EL (cell line): ENCODE measurements around the gene OTX2.

Experiments
- DNase-seq: peaks from one replicate; pipeline ENCODE4 v3.0.0-alpha.2; 2016

OTX2 gene

GRCh38 chr14:56810147-56810719 is at the start of gene OTX2:
TSS of gene OTX2 (minus strand) at chr14:56810479. CDS start at chr14:56805456, 5,023 bp downstream.
- DNase-seq = no peak

- DNase-seq = no peak
Measured at GRCh38 chr14:56858422-56858821, 48.1 kb upstream of the OTX2 start.

GRCh38 chr14:56857216-56857615 is 46.9 kb upstream of the OTX2 start:
- no peak for DNase-seq

- DNase-seq = no peak
Measured at GRCh38 chr14:56855891-56856461, 45.7 kb upstream of the OTX2 start.

GRCh38 chr14:56854325-56854724 is 44.0 kb upstream of the OTX2 start:
- no peak for DNase-seq

- no peak for DNase-seq
Measured at GRCh38 chr14:56846970-56847930, 37.0 kb upstream of the OTX2 start.

- DNase-seq = no peak
Measured at GRCh38 chr14:56844406-56845002, 34.2 kb upstream of the OTX2 start.

- no peak for DNase-seq
Measured at GRCh38 chr14:56841611-56842010, 31.3 kb upstream of the OTX2 start.

GRCh38 chr14:56840221-56840620 is 29.9 kb upstream of the OTX2 start:
- no peak for DNase-seq

GRCh38 chr14:56829151-56829550 is 18.9 kb upstream of the OTX2 start:
- no peak for DNase-seq

- DNase-seq = no peak
Measured at GRCh38 chr14:56826214-56826613, 15.9 kb upstream of the OTX2 start.

GRCh38 chr14:56821805-56822610 is 11.7 kb upstream of the OTX2 start:
- DNase-seq = no peak

- DNase-seq = no peak
Measured at GRCh38 chr14:56821177-56821576, 10.9 kb upstream of the OTX2 start.

- DNase-seq = no peak
Measured at GRCh38 chr14:56817396-56817921, 7.2 kb upstream of the OTX2 start.

- DNase-seq = no peak
Measured at GRCh38 chr14:56816574-56817391, 6.5 kb upstream of the OTX2 start.

GRCh38 chr14:56815745-56816144 is 5.5 kb upstream of the OTX2 start:
- no peak for DNase-seq

- DNase-seq = no peak
Measured at GRCh38 chr14:56814969-56815700, 4.9 kb upstream of the OTX2 start.

- no peak for DNase-seq
Measured at GRCh38 chr14:56814519-56814959, 4.3 kb upstream of the OTX2 start.

GRCh38 chr14:56813143-56813551 is 2.9 kb upstream of the OTX2 start:
- no peak for DNase-seq

- no peak for DNase-seq
Measured at GRCh38 chr14:56812364-56813141, 2.3 kb upstream of the OTX2 start.
